C4-2B (cell line): ENCODE measurements around the gene CTSL.

Experiments used
- H3K27ac ChIP-seq: fragments of 450-650 bp; 2 replicates; pipeline ENCODE4 v1.5.1; 2017
- CTCF ChIP-seq: fragments of 450-650 bp; conservative IDR thresholded peaks from 2 replicates; pipeline ENCODE4 v1.5.1; 2017; ENCODE audit warnings: mild to moderate bottlenecking
- ZFX ChIP-seq: fragments of 450-650 bp; IDR thresholded peaks from 2 replicates; pipeline ENCODE4 v1.6.1; 2017

CTSL gene

GRCh38 chr9:87714819-87715218 lies 11.1 kb upstream of the CTSL start:
- H3K27ac ChIP-seq = peak overlapping the region; percentile 33; the same call in 1 of the 2 replicates
- TF ChIP-seq CTCF (no peak), ZFX (no peak)

GRCh38 chr9:87716141-87716540 lies 9.8 kb upstream of the CTSL start:
- TF ChIP-seq CTCF = no peak
- peak overlapping the region; percentile 33; the same call in 1 of the 2 replicates for H3K27ac ChIP-seq

GRCh38 chr9:87717456-87717855 lies 8.5 kb upstream of the CTSL start:
- no peak for TF ChIP-seq CTCF
- TF ChIP-seq ZFX = no peak
- H3K27ac ChIP-seq = no peak overlapping the region

GRCh38 chr9:87718231-87718630 lies 7.7 kb upstream of the CTSL start:
- no peak overlapping the region for H3K27ac ChIP-seq
- no peak for TF ChIP-seq CTCF
- no peak for TF ChIP-seq ZFX

- H3K27ac ChIP-seq = no peak overlapping the region
- TF ChIP-seq ZFX (no peak), CTCF (no peak)
Measured at GRCh38 chr9:87718852-87719612, 6.9 kb upstream of the CTSL start.

- no peak overlapping the region for H3K27ac ChIP-seq
Measured at GRCh38 chr9:87720173-87720572, 5.7 kb upstream of the CTSL start.

More at GRCh38 chr9:87720173-87720572, 5.7 kb upstream of the CTSL start:
- TF ChIP-seq CTCF (no peak), ZFX (no peak)
